Type B pancreatic cell (in vitro differentiated cells): Measurements from ENCODE around the gene THRB. TPM values are rescaled to one million over a fixed set of nuclear protein-coding genes. Genes with fewer than 3 reads are reported as not detected.
"Not testable (repeated sequence)": the region's sequence is repeated elsewhere in the genome, so short reads cannot be mapped to it uniquely, and the experiment has no call there.

Source experiments
- DNase-seq: peaks from one replicate; pipeline ENCODE4 v3.0.0; 2021; ENCODE audit warnings: mixed read lengths; ENCODE audit not compliant: unreplicated experiment; ENCODE audit errors: extremely low spot score
- H3K27ac Mint-ChIP-seq: 2 replicates; pipeline ENCODE4 v1.8.0; 2021; ENCODE audit warnings: mild to moderate bottlenecking, mixed read lengths
- H3K27me3 Mint-ChIP-seq: 2 replicates; pipeline ENCODE4 v1.8.0; 2021; ENCODE audit warnings: mixed read lengths
- H3K36me3 Mint-ChIP-seq: 2 replicates; pipeline ENCODE4 v1.8.0; 2021; ENCODE audit warnings: mixed read lengths
- H3K4me1 Mint-ChIP-seq: one replicate; pipeline ENCODE4 v1.8.0; 2021; ENCODE audit warnings: mixed read lengths; ENCODE audit not compliant: unreplicated experiment
- H3K4me3 Mint-ChIP-seq: 2 replicates; pipeline ENCODE4 v1.8.0; 2021; ENCODE audit warnings: mild to moderate bottlenecking, mixed read lengths
- H3K9me3 Mint-ChIP-seq: 2 replicates; pipeline ENCODE4 v1.8.0; 2021; ENCODE audit warnings: mixed read lengths
- total RNA-seq: library from RNA; stranded (reverse); gene quantifications from 2 replicates; pipeline ENCODE4 v1.2.1, GENCODE V29; 2021; ENCODE audit warnings: low replicate concordance
- TF ChIP-seq, protein P1 (sequence below): fragments of 200-600 bp; sonication (generic); conservative IDR thresholded peaks from 2 replicates; pipeline ENCODE4 v1.5.0; 2021; ENCODE audit warnings: antibody characterized with exemption, mild to moderate bottlenecking

THRB gene
- total RNA-seq, 1 donor from 2014 or later: 15.6 TPM

DNA sequence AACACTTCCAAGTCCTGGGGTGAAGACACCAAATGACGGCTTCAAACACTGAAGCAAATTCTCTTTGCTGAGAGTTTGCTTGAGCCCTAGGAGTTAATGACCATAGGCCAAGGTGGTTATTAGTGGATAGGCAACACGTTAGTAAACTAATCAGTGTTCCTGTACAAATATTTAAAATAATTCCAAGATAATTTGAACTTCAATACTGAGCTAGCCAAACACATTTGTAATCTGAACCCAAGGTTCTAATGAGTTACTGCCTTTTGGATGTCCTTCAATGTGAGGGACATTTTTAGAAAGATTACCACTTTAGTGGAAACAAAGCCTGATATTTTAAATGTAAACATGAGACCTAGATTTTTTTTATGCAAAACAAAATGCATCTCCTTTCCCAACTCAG is 94.6 kb downstream of the THRB start:
- Mint-ChIP-seq H3K27ac (no peak overlapping the region), H3K27me3 (no peaks in the 10 kb centered on the region), H3K9me3 (no peaks in the 10 kb centered on the region), H3K4me3 (no peak overlapping the region), H3K4me1 (no peaks in the 10 kb centered on the region), H3K36me3 (no peaks in the 10 kb centered on the region)
- TF ChIP-seq, protein P1, sequence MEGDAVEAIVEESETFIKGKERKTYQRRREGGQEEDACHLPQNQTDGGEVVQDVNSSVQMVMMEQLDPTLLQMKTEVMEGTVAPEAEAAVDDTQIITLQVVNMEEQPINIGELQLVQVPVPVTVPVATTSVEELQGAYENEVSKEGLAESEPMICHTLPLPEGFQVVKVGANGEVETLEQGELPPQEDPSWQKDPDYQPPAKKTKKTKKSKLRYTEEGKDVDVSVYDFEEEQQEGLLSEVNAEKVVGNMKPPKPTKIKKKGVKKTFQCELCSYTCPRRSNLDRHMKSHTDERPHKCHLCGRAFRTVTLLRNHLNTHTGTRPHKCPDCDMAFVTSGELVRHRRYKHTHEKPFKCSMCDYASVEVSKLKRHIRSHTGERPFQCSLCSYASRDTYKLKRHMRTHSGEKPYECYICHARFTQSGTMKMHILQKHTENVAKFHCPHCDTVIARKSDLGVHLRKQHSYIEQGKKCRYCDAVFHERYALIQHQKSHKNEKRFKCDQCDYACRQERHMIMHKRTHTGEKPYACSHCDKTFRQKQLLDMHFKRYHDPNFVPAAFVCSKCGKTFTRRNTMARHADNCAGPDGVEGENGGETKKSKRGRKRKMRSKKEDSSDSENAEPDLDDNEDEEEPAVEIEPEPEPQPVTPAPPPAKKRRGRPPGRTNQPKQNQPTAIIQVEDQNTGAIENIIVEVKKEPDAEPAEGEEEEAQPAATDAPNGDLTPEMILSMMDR: no peak
- DNase-seq: no peak

DNA sequence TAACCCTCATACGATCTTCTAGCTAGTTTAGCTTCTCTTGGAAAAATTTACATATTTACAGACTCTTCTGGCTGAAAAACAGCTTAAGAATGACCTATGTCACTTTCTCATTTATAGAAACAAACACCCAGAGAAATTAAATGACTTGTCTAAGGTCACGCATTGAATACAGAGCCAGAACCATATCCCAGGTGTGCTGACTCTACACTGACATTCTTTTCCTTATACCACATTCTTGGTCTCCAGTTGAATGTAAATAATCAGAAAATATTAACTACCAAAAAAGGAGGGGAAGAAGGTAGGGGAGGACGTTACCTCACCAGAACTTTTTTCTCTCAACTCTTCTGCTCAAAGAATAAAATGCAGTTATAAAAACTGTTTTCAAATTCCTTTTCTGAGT is 95.0 kb downstream of the THRB start:
- TF ChIP-seq, protein P1: no peak
- Mint-ChIP-seq H3K9me3 (no peaks in the 10 kb centered on the region), H3K27me3 (no peaks in the 10 kb centered on the region), H3K27ac (no peak overlapping the region), H3K4me1 (no peaks in the 10 kb centered on the region), H3K36me3 (no peaks in the 10 kb centered on the region), H3K4me3 (no peak overlapping the region)
- DNase-seq: no peak

DNA sequence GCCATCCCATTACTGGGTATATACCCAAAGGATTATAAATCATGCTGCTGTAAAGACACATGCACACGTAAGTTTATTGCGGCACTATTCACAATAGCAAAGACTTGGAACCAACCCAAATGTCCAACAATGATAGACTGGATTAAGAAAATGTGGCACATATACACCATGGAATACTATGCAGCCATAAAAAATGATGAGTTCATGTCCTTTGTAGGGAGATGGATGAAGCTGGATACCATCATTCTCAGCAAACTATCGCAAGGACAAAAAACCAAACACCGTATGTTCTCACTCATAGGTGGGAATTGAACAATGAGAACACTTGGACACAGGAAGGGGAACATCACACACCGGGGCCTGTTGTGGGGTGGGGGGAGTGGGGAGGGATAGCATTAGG is 95.9 kb downstream of the THRB start:
- not testable (repeated sequence) for H3K36me3 Mint-ChIP-seq, H3K27ac Mint-ChIP-seq, H3K9me3 Mint-ChIP-seq, H3K4me1 Mint-ChIP-seq, H3K4me3 Mint-ChIP-seq, DNase-seq, H3K27me3 Mint-ChIP-seq

DNA sequence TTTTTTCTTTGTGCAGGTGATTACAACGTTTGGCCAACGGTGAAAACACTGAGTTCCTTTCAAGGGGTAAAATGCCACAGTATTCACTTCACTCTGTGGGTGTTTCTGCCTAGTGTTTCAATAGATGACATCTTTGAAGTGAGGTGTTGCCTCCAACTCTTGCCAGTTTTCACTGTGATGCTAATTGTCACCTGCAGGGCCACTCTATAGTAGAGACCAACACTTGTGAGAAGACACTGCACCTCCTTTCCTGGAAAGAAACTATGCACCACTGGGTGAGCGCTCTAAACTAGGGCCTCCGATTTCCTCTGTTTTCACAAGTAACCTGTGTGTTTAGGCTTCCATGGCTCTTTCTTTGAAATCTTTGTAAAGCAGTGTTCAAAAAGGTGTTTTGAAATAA is 98.3 kb downstream of the THRB start:
- H3K27ac Mint-ChIP-seq: no peak overlapping the region
- H3K4me1 Mint-ChIP-seq: no peaks in the 10 kb centered on the region
- no peaks in the 10 kb centered on the region for H3K9me3 Mint-ChIP-seq
- no peak overlapping the region for H3K4me3 Mint-ChIP-seq
- no peaks in the 10 kb centered on the region for H3K36me3 Mint-ChIP-seq
- DNase-seq: no peak
- H3K27me3 Mint-ChIP-seq: no peaks in the 10 kb centered on the region
- TF ChIP-seq, protein P1: no peak

DNA sequence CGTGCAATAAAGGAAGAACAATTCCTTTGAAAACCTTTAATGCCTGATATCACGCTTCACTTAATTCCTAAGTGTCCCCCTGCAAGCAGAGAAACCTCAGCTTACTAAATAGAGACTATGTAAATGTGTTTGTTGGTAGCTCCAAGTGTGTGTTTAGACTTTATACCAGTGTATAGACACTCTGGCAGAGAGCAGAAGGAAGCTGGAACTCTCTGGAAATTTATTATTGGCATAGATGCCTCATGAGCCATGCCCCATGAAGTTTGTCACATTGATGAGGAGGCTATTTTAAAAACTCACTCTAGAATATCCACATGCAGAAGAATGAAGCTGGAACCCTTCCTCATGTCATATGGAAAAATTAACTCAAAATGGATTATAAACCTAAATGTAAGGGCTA is 99.9 kb downstream of the THRB start:
- DNase-seq: no peak
- Mint-ChIP-seq H3K27ac (no peak overlapping the region), H3K27me3 (no peaks in the 10 kb centered on the region), H3K36me3 (no peaks in the 10 kb centered on the region), H3K9me3 (no peaks in the 10 kb centered on the region), H3K4me3 (no peak overlapping the region), H3K4me1 (no peaks in the 10 kb centered on the region)
- TF ChIP-seq, protein P1: no peak

DNA sequence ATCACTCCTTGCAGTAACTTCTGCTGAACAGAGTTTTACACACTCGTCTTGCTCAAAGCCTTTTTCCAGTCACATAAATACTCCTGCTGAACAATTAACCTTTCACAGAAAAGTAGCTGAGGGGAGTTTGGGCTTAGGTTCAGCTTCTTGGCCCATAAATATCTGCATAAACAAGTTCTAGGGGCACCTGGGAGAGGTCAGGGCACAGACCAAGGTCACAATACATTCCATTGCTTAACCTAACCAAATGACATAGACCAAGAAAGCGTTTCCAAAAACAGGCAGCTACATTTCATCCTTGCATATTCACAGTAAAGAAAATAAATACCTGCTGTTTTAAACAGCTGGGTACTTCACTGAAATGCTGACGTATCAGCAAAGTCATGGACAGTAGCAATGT is 101.3 kb downstream of the THRB start:
- Mint-ChIP-seq H3K9me3 (no peaks in the 10 kb centered on the region), H3K4me3 (no peak overlapping the region), H3K27ac (no peak overlapping the region), H3K27me3 (no peaks in the 10 kb centered on the region), H3K36me3 (no peaks in the 10 kb centered on the region), H3K4me1 (no peaks in the 10 kb centered on the region)
- DNase-seq: no peak
- TF ChIP-seq, protein P1: no peak
